OCI-LY1 (cell line): ENCODE measurements around the gene PDK3.

ENCODE experiments used
- CTCF ChIP-seq: fragments of 200-600 bp; sonication (generic), shearing (Covaris generic); IDR thresholded peaks from 2 replicates; pipeline ENCODE4 v1.5.1; 2017; ENCODE audit warnings: mild to moderate bottlenecking, antibody characterized with exemption, low read length, moderate library complexity, mixed read lengths
- EZH2 ChIP-seq: fragments of 200-600 bp; sonication (generic), shearing (Covaris generic); IDR thresholded peaks from 2 replicates; pipeline ENCODE4 v1.8.0; 2017; ENCODE audit warnings: borderline replicate concordance, mixed run types, mild to moderate bottlenecking, antibody characterized with exemption, low read length, moderate library complexity, mixed read lengths

DNA sequence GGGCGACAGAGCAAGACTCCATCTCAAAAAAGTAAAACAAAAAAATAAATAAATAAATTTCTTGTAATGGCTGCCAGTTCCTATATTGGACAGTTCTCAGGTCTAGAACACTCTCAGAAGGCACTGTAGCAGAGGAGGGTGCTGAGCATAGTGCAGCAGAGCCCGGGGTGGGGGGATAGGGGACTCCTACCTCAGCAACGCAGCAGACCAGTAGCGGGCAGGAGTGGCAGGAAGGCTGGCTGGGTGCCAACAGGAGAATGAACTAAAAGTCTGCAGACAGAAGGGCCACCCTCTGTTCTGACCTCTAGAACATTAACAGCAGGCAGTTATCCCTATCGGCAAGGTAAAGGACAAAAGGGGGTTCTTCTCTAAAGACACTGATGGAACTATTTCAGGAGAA is 20.2 kb downstream of the PDK3 start:
- TF ChIP-seq CTCF: no peak
- TF ChIP-seq EZH2: no peak
